Measurements from ENCODE around the gene VPS37C.

The VPS37C gene

GRCh38 chr11:61131586-61131985 is 29.6 kb downstream of the VPS37C start:
- no peak for DNase-seq

GRCh38 chr11:61131186-61131585 is 30.0 kb downstream of the VPS37C start:
- DNase-seq, result no peak

GRCh38 chr11:61129639-61130523 is 31.3 kb downstream of the VPS37C start:
- peak; percentile 86 for DNase-seq

- no peak for DNase-seq
Measured at GRCh38 chr11:61128947-61129638, 32.1 kb downstream of the VPS37C start.

GRCh38 chr11:61127991-61128390 is 33.2 kb downstream of the VPS37C start:
- no peak for DNase-seq

GRCh38 chr11:61126256-61126655 is 35.0 kb downstream of the VPS37C start:
- DNase-seq, result no peak

- no peak for DNase-seq
Measured at GRCh38 chr11:61125310-61125684, 35.9 kb downstream of the VPS37C start.

GRCh38 chr11:61124574-61125309 is 36.5 kb downstream of the VPS37C start:
- DNase-seq, result no peak

- DNase-seq, result no peak
Measured at GRCh38 chr11:61123775-61124571, 37.3 kb downstream of the VPS37C start.

- DNase-seq, result no peak
Measured at GRCh38 chr11:61122761-61123160, 38.5 kb downstream of the VPS37C start.

GRCh38 chr11:61121917-61122316 is 39.3 kb downstream of the VPS37C start:
- no peak for DNase-seq

- no peak for DNase-seq
Measured at GRCh38 chr11:61121192-61121831, 39.9 kb downstream of the VPS37C start.

GRCh38 chr11:61120706-61121191 is 40.5 kb downstream of the VPS37C start:
- peak; percentile 35 for DNase-seq

GRCh38 chr11:61120099-61120705 is 41.0 kb downstream of the VPS37C start:
- DNase-seq, result no peak

GRCh38 chr11:61119571-61119970 is 41.7 kb downstream of the VPS37C start:
- DNase-seq, result no peak

- no peak for DNase-seq
Measured at GRCh38 chr11:61119055-61119454, 42.2 kb downstream of the VPS37C start.

- DNase-seq, result no peak
Measured at GRCh38 chr11:61118406-61118805, 42.8 kb downstream of the VPS37C start.

GRCh38 chr11:61118004-61118403 is 43.2 kb downstream of the VPS37C start:
- DNase-seq, result no peak

GRCh38 chr11:61117168-61117520 is 44.1 kb downstream of the VPS37C start:
- DNase-seq, result no peak

- DNase-seq, result no peak
Measured at GRCh38 chr11:61116426-61117167, 44.6 kb downstream of the VPS37C start.
